ENCODE measurements around the gene TCF7L1.

Gene TCF7L1

DNA sequence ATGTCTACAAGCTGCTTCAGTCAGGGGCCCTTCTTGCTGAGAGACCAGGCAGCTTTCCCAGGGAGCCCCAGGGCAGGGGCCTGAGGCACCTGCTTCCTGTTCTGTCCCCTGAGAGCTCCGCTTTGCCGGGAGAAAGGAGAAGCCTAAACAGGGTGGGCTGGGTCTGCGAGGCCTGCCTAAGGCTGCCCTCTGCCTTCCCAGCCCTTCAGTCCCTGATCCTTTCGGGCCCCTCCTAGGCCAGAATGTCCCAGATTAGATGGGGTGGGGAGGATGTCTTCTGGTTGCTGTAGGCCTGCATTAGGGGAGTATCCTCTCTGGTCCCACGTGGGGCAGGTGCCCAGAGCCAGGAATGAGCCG is 122.2 kb downstream of the TCF7L1 start:
- no peak for DNase-seq (ENCODE audit: low read depth)

DNA sequence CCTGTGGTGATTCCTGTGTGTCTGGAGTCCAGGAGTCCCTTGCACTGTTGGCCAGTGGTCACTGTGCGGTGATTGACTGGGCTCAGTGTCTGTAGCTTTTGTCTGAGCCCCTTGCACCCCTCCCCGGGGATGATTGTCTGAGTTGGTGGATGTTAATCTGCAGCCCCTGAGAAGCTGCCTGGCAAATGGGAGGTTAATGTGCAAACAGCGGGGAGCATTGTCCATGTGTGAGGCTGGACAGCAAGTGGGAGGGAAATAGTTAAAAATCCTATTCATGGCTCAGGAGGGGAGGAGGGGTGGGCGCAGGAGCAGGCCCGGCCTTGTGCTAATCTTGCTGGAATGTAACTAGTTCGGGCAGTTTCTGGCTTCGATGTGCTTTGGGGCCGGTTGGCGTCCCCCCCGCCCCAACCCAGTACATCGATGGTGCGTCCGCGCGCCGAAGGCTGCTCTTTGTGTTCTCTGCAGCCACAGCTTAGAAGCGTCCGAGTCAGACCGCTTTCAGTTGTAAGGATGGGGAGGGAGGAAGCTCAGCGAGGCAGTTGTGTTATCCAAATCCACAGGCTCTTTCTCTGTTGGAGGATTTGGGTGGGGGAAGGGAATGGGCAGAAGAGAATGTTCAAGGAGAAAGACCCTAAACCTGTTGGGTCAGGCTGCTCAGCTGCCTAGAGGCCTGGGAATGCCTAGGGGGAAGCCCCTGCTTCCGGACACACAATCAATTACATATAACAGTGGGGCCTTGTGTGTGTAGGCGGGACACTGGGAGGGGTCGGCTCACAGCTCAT is 122.8 kb downstream of the TCF7L1 start:
- DNase-seq (ENCODE audit: low read depth), result no peak

DNA sequence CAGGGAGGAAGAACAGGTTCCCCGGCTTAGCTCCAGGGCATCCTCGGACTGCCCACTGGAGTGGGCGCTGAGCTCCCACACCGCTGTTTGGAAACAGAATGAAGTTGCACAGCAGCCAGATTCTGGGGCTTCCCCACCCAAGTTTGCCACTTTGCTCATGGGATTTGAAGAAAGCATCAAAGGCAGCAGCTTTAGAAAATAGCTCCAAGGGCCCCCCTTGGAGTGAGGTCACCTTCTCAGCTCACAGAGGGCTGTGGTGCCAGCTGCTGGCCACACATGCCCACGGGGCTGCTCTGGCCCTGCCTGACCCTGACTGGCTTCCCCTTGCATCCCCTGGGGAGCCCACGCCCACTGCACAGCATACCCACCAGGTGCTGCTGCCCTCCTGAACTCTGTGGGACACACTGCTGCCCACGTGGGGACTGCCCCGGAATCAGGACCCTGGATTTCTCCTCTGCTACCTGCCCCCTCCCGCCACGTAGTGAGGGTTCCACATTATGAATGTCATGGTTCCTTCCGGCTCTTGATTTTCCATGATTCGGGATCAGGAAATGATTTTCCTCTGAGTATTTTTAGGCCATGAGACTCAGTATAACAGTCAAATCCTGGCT is 124.3 kb downstream of the TCF7L1 start:
- no peak for DNase-seq (ENCODE audit: low read depth)

DNA sequence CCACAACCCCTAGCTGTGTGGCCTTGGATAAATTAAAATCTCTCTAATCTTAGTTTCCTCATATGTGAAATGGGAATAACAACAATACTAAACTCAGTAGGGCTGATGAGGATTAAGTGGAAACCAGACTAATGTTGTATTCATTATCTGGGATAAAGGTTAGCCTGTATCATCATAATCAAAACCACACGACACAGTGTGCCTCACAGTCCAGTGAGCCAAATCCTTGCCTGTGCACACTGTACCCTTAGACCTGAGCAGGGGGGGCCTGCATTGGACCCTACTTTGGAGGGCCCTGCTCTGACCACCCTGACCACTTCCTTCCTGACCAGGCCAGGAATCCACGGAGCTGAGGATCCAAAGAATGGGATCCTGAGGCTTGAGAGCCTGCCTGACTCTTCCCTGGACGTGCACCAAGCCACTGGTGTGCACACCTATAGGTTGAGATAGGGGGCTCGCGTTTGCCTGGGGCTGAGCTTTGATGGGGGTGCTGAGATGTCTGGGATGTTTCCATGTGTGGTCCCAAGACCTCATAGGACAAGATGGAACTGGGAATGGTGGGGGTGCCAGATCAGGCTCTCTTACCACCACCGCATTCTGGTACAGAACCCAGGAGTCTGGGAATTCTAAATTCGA is 124.9 kb downstream of the TCF7L1 start:
- DNase-seq (ENCODE audit: low read depth), result no peak

DNA sequence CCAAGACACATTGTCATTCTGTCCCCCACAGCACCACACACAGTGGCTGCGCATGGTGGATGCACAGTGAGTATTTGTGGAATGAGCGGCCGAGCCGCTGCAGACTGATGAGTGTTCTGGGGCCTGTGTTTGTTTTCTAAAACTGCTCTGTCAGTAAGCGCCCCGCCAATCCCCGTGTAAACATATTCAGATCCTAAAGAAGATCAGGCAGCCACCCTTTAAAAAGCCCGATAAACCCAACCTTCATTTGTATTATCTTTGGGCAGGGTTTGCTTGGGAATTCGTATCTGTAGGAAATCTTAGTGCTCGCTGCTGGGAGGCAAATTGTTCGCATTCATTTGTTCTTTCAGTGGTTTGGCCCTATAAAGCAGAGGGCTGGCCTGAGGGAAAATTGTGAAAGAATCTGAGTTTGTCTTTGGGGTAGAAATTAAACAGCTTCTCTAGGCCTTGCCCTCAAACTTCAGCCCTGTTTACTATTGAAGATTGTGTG is 126.0 kb downstream of the TCF7L1 start:
- no peak for DNase-seq (ENCODE audit: low read depth)

DNA sequence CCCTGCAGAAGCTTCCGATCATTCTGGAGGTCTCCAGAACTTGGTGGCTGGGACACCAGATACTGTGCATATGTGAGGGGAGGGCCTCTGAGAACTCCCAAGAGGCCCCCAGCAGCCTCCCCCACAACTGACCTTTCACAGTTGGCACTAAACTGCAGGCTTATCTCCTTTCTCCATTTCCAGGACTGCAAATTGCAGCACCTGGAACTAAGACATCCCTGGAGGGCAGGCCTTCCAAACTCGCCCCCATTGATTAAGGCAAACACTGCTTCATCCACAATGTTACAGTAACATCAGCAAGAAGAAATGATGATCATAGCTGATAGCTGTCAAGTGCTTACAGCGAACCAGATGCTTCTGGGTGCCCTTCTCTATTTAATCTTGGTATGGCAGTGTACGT is 126.7 kb downstream of the TCF7L1 start:
- no peak for DNase-seq (ENCODE audit: low read depth)

DNA sequence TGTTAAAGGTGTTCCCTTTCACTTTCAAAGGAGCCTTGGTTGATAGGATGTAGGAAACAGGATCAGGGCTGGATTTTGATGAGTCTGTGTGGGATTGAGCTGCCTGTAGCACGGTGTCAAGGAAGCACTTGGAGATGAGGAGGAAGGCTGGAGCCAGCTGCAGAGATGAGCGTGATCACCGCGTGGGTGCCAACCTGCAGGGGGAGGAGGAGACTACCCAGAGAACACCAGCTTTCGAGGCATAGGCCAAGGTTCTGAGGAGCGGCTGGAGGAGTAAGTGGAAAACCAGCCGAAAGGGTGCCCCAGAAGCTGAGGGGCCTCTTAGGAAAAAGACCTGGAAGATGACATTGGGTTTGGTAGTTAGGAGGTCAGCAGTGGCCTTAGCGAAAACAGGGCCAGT is 130.4 kb downstream of the TCF7L1 start:
- DNase-seq (ENCODE audit: low read depth), result no peak

DNA sequence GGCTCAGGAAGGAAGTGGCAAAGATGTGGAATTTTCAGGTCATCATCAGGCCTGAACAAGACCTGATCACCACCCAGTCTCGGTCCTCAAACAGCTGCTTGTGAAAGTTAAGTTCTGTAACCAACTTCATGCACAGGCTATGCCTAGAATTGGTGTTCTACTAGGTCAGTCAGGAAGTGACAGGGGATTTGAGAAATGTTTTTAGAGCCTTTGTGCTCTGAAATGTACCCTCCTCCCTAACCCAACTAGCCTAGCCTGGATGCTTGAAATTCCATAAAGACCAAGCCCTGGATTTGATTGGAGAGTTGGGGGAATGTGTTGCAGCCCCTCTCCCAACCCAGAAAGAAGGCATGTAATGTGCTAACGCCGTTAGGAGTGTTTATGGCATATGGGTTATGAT is 131.3 kb downstream of the TCF7L1 start:
- no peak for DNase-seq (ENCODE audit: low read depth)

DNA sequence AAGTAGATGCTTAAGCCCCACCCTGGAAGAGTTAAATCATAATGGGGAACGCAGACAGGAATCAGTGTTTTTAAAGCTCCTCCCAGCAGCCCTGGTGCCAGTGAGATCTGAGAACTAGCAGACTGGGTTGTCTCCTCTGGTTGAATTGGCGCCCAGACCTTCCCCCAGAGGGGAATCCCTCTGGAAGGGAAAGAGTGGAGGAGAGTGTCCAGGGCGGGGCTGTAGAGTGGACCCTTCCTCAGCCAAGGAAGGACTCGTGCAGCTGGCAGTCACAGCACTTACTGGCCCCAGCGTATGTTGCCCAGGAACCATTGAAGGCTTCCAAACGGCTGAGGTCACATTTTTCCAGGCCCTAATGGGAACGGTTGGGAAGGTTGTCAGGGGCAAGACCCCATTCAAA is 132.1 kb downstream of the TCF7L1 start:
- no peak for DNase-seq (ENCODE audit: low read depth)

DNA sequence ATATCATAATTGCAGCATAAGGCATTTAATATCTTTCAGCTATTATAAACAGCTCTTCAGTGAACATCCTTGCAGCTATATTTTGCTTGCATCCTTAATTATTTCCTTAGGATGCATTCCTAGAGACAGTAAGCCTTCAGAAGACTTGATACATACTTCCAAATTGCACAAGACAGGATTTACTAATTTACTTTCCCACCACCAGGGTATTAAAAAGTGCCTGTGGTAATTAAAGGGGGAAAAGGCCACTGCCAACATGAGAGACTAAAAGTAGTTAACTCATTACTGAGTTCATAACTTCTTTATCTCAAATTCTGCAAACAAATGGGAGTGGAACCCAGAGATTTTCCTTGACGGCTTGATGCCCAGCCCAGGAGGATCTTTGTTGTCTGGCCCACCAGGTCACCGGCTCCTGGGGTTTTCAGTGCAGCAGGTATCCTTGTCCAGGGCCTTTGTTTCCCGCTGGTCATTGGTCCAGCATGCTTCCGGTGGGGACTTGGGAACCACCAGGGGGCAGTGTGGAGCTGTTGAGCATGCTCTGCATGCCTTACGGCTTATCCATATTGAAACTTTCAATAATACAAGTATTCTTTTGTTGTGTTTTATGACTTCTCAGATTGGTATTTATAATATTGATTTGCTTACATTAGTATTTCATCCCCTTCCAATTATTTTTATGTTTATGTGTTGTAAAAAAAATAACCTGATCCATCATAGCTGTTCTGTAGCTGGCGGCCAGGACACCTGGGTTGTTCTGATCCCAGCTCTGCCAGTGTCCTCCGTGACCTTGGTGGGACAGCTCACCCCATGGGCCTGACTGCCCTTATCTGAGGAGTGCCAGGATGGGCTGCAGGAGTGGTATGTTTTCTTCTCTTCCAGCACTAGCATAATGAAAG is 133.2 kb downstream of the TCF7L1 start:
- peak; percentile 47 for DNase-seq (ENCODE audit: low read depth)

DNA sequence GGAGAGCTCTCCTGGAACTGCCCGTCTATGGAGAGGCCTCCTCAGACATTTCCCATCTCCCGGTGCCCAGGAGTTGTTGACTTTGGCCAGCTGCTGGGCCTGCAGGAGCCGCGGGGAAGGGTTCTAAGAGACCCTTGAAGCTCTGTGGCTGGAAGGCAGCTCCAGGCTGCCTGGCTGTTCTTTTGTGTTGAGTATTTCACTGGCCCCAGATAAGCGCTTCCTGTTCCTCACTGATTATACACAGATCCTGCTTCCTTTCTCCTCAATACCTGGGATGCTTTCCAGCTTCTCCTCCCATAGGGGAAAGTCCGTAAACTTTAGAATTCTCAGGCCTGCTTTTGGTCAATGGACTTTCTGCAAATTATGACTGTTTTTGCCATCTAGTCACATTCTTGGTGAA is 136.8 kb downstream of the TCF7L1 start:
- DNase-seq (ENCODE audit: low read depth), result no peak

DNA sequence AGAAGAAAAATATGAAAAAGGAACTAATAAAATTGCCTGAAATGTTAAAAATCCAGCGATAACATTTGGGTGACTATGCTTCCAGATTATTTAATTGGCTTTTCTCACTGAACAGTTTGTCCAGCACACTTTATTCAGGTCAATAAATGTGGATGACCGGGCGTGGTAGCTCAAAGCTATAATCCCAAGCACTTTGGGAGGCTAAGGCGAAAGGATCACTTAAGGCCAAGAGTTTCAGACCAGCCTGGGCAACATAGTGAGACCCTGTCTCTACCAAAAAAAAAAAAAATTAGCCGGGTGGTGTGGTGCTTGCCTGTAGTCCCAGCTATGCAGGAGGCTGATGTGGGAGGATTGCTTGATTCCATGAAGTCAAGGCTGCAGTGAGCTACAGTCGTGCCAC is 139.2 kb downstream of the TCF7L1 start:
- DNase-seq (ENCODE audit: low read depth), result no peak

DNA sequence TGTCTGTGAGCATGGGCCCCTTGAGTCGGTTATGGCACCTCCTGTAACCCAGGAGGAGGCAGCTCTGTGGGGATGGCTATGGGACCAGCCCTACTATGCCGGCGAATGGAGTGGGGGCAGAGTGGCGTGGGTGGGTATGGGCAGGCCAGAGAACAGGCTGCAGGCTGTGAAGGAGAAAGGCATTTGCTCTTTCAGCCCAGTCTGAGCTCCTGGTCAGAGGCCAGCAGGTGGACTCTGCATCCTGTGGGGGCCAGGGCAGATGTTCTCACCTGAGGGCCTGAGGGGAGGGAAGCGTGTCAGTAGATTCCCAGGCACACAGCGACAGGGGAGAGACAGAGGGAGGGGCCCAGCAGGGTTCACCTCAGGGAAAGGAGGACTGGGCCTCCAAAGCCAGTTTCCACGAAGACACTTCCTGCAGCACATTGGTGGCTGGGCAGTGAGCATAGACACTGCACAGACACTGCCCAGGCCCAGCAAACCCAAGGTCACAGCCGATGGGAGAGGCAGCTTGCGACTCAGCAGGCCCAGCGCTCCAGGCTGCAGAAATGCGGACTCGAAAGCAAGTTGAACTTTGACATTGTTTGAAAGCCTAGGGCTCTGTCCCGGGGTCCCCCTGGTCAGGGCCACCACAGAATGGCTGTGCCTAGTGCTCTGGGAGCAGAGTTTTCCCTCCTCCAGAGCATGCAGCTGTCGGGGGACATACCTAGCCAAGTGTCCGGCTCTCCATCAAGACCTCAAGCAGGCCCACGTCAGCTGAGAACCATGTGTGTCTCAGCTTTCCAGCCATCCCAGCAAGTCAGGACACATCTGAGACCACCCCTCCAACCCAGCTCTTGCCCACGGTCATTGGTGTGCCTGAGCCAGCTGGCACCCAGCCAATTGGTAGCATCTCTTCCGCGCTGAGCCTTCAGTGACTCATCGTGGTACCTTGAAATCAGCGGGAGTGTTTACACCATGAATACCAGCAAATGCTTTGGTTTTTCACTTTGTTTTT is 140.8 kb downstream of the TCF7L1 start:
- no peak for DNase-seq (ENCODE audit: low read depth)

DNA sequence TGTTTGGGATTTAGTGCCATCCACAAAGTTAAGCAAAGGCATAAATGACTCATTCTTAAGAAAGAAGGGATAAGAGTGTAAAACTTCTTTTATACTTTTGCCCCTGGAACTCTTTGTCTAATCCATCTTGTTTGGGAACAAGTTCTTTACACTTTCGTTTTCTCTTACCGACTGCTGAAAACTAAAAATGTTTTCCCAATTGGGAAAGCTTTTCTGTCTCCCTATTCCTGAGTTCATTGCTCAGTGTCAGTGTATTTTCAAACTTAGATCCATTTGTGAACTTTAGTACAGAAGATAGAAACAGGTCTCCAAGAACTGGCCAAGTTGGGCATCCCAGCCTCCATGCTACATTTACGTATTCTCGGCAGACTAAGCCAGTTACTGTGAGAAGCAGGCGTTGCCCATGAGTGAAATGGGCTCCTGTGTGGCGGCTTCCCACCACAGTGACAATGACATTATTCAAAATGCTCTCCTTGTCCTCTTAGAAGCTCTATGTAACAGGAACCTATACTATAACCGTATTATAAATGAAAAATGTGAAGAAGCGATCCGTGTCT is 142.9 kb downstream of the TCF7L1 start:
- DNase-seq (ENCODE audit: low read depth), result no peak

DNA sequence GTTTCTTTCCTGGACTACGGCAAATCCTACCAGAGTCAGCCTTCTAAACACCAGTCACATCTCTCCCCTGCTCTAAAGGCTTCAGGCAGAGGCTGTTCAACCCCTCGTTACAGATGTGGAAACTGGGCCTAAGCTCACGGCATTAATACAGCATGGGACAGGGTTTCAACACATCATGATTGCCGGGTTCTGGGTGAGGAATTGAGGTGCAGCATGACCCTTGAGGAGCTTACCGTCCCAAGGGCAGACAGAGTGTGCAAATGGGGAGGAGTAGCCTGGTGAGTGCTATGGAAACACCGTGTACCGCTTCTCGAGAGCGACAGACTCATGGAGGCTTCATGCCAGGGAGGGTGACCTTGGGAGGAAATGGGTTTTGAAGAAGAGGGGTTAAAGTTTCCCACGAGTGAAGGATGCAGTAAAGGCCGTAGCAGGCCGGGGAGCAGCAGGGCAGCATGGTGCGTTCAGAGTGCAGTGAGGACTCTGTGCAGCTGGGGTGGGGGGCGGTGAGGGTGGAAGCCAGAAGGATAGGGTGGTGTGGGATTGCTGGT is 143.5 kb downstream of the TCF7L1 start:
- DNase-seq (ENCODE audit: low read depth), result no peak

DNA sequence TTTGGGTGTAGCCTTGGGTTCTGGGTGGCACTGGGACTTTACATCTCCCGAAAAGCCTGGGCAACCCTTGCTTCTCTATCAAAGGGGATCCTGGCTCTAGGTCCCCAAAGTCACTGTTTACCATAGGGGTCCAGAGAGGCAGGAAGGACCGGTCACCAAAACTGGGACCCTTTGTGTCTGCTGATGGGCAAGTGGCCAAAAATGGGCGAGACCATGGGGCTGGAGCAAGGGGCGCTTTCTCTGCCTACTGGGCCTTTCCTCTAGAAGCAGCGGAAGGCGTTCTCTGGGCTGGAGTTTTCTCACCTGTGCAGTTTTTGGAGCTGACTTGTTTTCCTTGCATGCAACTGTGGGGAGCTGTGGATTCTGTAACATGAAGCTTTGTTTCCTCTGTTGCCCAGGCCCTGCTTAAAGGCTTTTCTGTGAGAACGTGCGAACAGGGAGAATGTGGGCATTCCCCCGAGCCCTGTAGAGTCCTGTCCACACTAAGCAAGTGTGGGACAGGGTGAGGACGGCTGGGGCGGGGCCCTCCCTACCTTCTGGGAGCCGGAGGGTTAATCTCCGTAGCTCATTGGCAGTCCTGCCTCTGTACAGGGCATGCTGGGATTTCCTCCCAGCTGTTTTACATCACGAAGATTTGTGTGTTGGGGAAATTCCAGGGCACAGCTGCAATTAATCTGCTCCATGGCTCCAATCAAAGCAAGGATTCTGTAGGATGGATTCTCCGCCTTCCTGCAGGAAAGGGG is 144.4 kb downstream of the TCF7L1 start:
- no peak for DNase-seq (ENCODE audit: low read depth)

DNA sequence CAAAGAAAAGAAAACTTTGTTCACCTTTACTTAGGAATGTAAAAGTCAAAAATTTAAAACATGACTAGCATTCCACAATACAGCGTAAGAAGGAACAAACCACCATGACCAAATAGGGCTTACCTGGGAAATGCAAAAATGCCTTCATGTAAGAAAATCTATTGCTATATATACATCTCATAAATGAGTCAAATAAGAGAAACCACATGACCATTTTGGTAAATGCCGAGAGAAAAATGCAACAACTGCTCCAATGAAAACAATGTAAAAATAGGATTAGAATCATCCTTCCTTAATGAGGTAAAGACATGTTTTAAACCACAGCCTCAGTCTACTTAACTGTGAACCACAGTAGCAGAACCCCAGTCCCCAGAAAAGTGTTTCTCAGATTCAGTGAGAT is 145.2 kb downstream of the TCF7L1 start:
- DNase-seq (ENCODE audit: low read depth), result no peak

DNA sequence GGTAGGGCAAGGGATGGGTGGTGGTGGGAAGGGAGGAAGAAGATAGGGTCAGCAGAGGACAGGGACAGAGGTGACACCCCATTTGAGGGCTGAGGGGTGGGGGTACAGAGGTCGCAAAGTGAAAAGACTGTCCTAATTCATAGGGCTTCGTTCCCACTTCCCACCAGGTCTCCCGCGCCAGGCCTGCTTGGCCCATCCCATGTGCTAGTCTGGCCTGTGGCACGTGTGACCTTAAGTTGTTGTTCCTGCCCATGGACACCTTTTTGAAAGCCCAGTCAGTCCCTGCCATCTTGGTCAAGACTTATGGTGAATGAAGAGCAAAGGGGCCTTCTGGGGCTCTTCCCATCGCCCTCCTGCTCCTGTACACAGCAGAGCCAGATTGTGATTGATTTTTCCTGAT is 148.4 kb downstream of the TCF7L1 start:
- DNase-seq (ENCODE audit: low read depth), result no peak

DNA sequence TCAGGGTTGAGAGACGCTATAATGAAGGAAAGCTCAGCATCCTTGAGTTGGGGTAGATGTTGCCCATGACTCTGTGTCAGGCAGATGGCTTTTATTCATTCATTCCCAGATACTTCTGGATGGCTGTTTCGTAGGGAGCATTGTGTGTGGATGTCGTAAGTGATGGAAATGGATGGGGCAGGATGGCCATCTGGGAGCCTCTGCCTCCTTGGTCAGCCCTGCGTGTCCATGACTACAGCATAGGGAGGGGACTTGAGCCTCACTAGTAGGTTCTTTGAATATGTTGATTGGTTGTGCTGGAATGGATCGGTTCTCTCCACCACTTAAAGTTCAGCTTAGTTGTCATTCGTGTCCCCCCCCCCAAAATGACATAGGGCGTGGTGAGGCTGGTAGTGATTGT is 149.7 kb downstream of the TCF7L1 start:
- no peak for DNase-seq (ENCODE audit: low read depth)

DNA sequence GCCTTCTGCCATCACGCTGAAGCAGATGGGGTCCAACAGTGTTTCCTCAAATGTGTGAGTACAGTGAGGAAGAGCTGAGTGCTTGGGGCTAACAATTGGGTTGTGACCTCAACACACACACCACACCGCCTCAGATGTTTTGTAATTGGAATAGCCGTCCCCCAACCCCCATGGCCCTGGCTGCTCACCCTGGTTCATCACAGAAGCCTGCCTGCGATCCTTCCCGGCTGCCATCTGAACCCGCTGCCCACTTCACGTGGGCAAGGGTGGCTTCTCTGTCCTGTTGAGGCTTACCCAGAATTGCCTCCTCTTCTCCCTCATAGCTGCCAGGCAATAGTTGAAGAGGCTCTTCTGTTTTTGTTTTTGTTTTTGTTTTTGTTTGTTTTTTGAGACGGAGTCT is 150.4 kb downstream of the TCF7L1 start:
- DNase-seq (ENCODE audit: low read depth), result no peak
